Ammon's horn (tissue), 1 donor: ENCODE measurements around the gene NLRP6.

Experiments used
- DNase-seq: peaks from one replicate; pipeline ENCODE4 v3.0.0-alpha.2; 2016; ENCODE audit warnings: low spot score

NLRP6 gene

GRCh38 chr11:293852-294661, 15.8 kb downstream of the NLRP6 start:
- no peak for DNase-seq

- DNase-seq: no peak
These were observed 16.6 kb downstream of the NLRP6 start for GRCh38 chr11:294780-295179.

- no peak for DNase-seq
These were observed 17.4 kb downstream of the NLRP6 start for GRCh38 chr11:295351-296170.

GRCh38 chr11:296171-297050, 18.2 kb downstream of the NLRP6 start:
- no peak for DNase-seq

GRCh38 chr11:297051-297585, 18.9 kb downstream of the NLRP6 start:
- no peak for DNase-seq

- no peak for DNase-seq
These were observed 19.6 kb downstream of the NLRP6 start for GRCh38 chr11:297586-298405.

GRCh38 chr11:298406-299065, 20.3 kb downstream of the NLRP6 start:
- no peak for DNase-seq

- DNase-seq: no peak
These were observed 21.1 kb downstream of the NLRP6 start, which contains the start of gene IFITM5 for GRCh38 chr11:299081-299891. Gene IFITM5, minus strand, starts transcription at chr11:299526. Its CDS starts 36 bp downstream, at chr11:299490.

- no peak for DNase-seq
These were observed 21.9 kb downstream of the NLRP6 start for GRCh38 chr11:299951-300735.

GRCh38 chr11:303363-303762, 25.2 kb downstream of the NLRP6 start:
- no peak for DNase-seq

GRCh38 chr11:304061-304506, 25.9 kb downstream of the NLRP6 start:
- no peak for DNase-seq

GRCh38 chr11:304915-305843, 27.0 kb downstream of the NLRP6 start:
- DNase-seq: peak; percentile 63

- no peak for DNase-seq
These were observed 27.6 kb downstream of the NLRP6 start for GRCh38 chr11:305844-306211.

GRCh38 chr11:306645-307371, 28.6 kb downstream of the NLRP6 start:
- DNase-seq: no peak

GRCh38 chr11:307766-308708, 29.8 kb downstream of the NLRP6 start, which contains the start of gene IFITM2:
Gene IFITM2, plus strand, starts transcription at chr11:307816. Its CDS starts 377 bp downstream, at chr11:308193.
- DNase-seq: peak; percentile 64
